GM12878 (cell line): ENCODE measurements around the gene STX16. TPM values are rescaled to one million over a fixed set of nuclear protein-coding genes. Genes with fewer than 3 reads are reported as not detected.

Source experiments
- ATAC-seq: fragments of 200-7000 bp; cut with Tn5 transposase; 3 replicates; pipeline ENCODE4 v1.9.1; 2020; ENCODE audit warnings: mild to moderate bottlenecking, moderate library complexity
- BruUV-seq: library from RNA; stranded (reverse); fragments of 400-500 nt; replicated peaks from 2 replicates; lab custom pipeline; 2021; lab: Mats Ljungman, UMichigan
- CTCF ChIA-PET: fragments of 300-600 bp; sonication (Branson Sonifier 250); formaldehyde crosslinking; extraction: SDS; loops from one replicate; lab custom pipeline; 2021; ENCODE audit warnings: inconsistent platforms; lab: Yijun Ruan, JAX
- POLR2A ChIA-PET: fragments of 350-600 bp; formaldehyde crosslinking; extraction: SDS; loops from one replicate; lab custom pipeline; 2021; ENCODE audit warnings: inconsistent platforms; lab: Charles Lee
- RAD21 ChIA-PET: fragments of 300-600 bp; sonication (Branson Sonifier 250); formaldehyde crosslinking; loops from one replicate; lab custom pipeline; 2023; ENCODE audit warnings: antibody characterized with exemption; ENCODE audit not compliant: unreplicated experiment; lab: Charles Lee
- SMC1A ChIA-PET: fragments of 300-600 bp; sonication (Branson Sonifier 250); formaldehyde crosslinking; loops from one replicate; lab custom pipeline; 2023; ENCODE audit not compliant: unreplicated experiment, uncharacterized antibody; lab: Charles Lee
- DNase-seq: peaks from one replicate; pipeline ENCODE4 v3.0.0-alpha.2; 2011; ENCODE audit warnings: low read depth, low spot score
- FAIRE-seq: peaks from 3 replicates; lab custom pipeline; 2011; peaks lifted over from hg19 to GRCh38; lab: Jason Lieb, UNC
- H2AFZ ChIP-seq: 2 replicates; pipeline ENCODE4 v1.6.0; 2011; ENCODE audit warnings: low read depth, low read length, control low read depth; ENCODE audit not compliant: control insufficient read depth
- H3K27ac ChIP-seq: 2 replicates; pipeline ENCODE4 v1.5.1; 2011; ENCODE audit warnings: control low read depth; ENCODE audit not compliant: control insufficient read depth, insufficient read depth
- H3K27me3 ChIP-seq, 2 experiments: replicated peaks in 1 of 2; 2 replicates each; pipeline versions ENCODE4 v1.6.0 to v1.6.1; 2011; ENCODE audit warnings: low read length in 1 of 2; ENCODE audit not compliant: control insufficient read depth in 2 of 2, insufficient read depth in 2 of 2
- H3K36me3 ChIP-seq, 2 experiments: 2 replicates each; pipeline ENCODE4 v1.5.1; 2011; ENCODE audit warnings: low read length in 1 of 2; ENCODE audit not compliant: control insufficient read depth in 2 of 2, insufficient read depth in 2 of 2
- H3K4me1 ChIP-seq: 2 replicates; pipeline ENCODE4 v1.6.1; 2011; ENCODE audit warnings: mild to moderate bottlenecking, low read length, moderate library complexity, mixed read lengths; ENCODE audit not compliant: control insufficient read depth, insufficient read depth
- H3K4me2 ChIP-seq: 2 replicates; pipeline ENCODE4 v1.6.0; 2011; ENCODE audit warnings: control low read depth; ENCODE audit not compliant: control insufficient read depth, insufficient read depth
- H3K4me3 ChIP-seq: fragments of 200-600 bp; sonication (generic); 2 replicates; pipeline ENCODE4 v1.5.1; 2016
- H3K79me2 ChIP-seq: 2 replicates; pipeline ENCODE4 v1.6.0; 2011; ENCODE audit warnings: low read length; ENCODE audit not compliant: control insufficient read depth, insufficient read depth
- H3K9ac ChIP-seq: 2 replicates; pipeline ENCODE4 v1.8.0; 2011; ENCODE audit warnings: low read length, control low read depth, mixed read lengths; ENCODE audit not compliant: control insufficient read depth, insufficient read depth
- H3K9me3 ChIP-seq: replicated peaks from 3 replicates; pipeline ENCODE4 v1.5.1; 2011; ENCODE audit warnings: mild to moderate bottlenecking, low read length; ENCODE audit not compliant: control insufficient read depth, insufficient read depth
- H4K20me1 ChIP-seq: 2 replicates; pipeline ENCODE4 v1.6.0; 2011; ENCODE audit not compliant: control insufficient read depth, insufficient read depth
- CBX3 ChIP-seq: fragments of 200-600 bp; sonication (generic); IDR thresholded peaks from 2 replicates; pipeline ENCODE4 v1.6.1; 2016; ENCODE audit warnings: low read depth, borderline replicate concordance
- CHD2 ChIP-seq: IDR thresholded peaks from 2 replicates; pipeline ENCODE4 v1.6.1; 2011; ENCODE audit warnings: low read depth, low read length, improper control_type of control experiment, borderline replicate concordance
- HCFC1 ChIP-seq: fragments of 150-350 bp; IDR thresholded peaks from 2 replicates; pipeline ENCODE4 v1.6.1; 2014; ENCODE audit warnings: low read length
- MTA2 ChIP-seq: fragments of 450-650 bp; IDR thresholded peaks from 2 replicates; pipeline ENCODE4 v1.6.1; 2016; ENCODE audit warnings: low read depth, mild to moderate bottlenecking, moderate library complexity
- PML ChIP-seq: IDR thresholded peaks from 2 replicates; pipeline ENCODE4 v1.6.1; 2012; ENCODE audit warnings: low read length, inconsistent platforms
- RELA ChIP-seq: fragments of 450-650 bp; IDR thresholded peaks from 2 replicates; pipeline ENCODE4 v1.8.0; 2014; ENCODE audit warnings: borderline replicate concordance; ENCODE audit not compliant: partially characterized antibody
- TBL1XR1 ChIP-seq: IDR thresholded peaks from 2 replicates; pipeline ENCODE4 v1.6.1; 2012; ENCODE audit warnings: low read depth, low read length, improper control_type of control experiment
- ZBED1 ChIP-seq: IDR thresholded peaks from 2 replicates; pipeline ENCODE4 v1.6.1; 2016; ENCODE audit warnings: borderline replicate concordance
- ZNF207 ChIP-seq: fragments of 450-650 bp; IDR thresholded peaks from 2 replicates; pipeline ENCODE4 v1.6.1; 2014; ENCODE audit warnings: antibody characterized with exemption, mild to moderate bottlenecking, borderline replicate concordance
- WGBS: methylation state at CpG from one replicate; pipeline ENCODE4 v1.1.6; 2016; ENCODE audit warnings: low lambda C conversion rate; ENCODE audit not compliant: insufficient replicate concordance, insufficient coverage; ENCODE audit errors: missing lambda C conversion rate; 5-methylcytosine and 5-hydroxymethylcytosine counted together
- in situ Hi-C: fragments of 300-500 bp; cut with MboI; formaldehyde crosslinking; loops from 9 replicates; pipeline ENCODE4 v1.14.3; 2018; ENCODE audit warnings: mixed read lengths
- intact Hi-C: fragments of 100-400 bp; cut with micrococcal nuclease; formaldehyde crosslinking; loops from one replicate; pipeline ENCODE4 v1.14.2; 2022; ENCODE audit not compliant: unreplicated experiment
- polyA plus RNA-seq, 11 experiments: library from polyadenylated mRNA; depleted of rRNA in 4 of 11; unstranded in 6 of 11; stranded (reverse) in 5 of 11; fragments of >200 nt; fragmentation: Nextera tagmentation in 4 of 11; fragmentation: Illumina TruSeq in 1 of 11; extraction: Ambion mirVana in 4 of 11; extraction: Trizol in 1 of 11; gene quantifications; 1 replicate in 1 of 11; 2 replicates in 10 of 11; pipeline versions ENCODE4 v1.2.1 to v1.2.3, GENCODE V29; 2011 to 2016; ENCODE audit warnings: inconsistent platforms in 2 of 11, missing spikeins in 2 of 11, low read depth in 1 of 11
- total RNA-seq, 4 experiments: library from RNA; depleted of rRNA in 3 of 4; stranded (reverse); fragments of >200 nt in 3 of 4; fragmentation: Illumina TruSeq in 1 of 4; extraction: Trizol in 1 of 4; gene quantifications; 2 replicates each; pipeline versions ENCODE4 v1.2.1 to v1.2.3, GENCODE V29; 2013 to 2021
- TF ChIP-seq, protein P1 (sequence below): fragments of 450-650 bp; IDR thresholded peaks from 2 replicates; pipeline ENCODE4 v1.6.1; 2017; ENCODE audit warnings: borderline replicate concordance
- TF ChIP-seq, protein P2 (sequence below): fragments of 150-350 bp; IDR thresholded peaks from 2 replicates; pipeline ENCODE4 v1.6.1; 2016; ENCODE audit warnings: low read depth, low read length

The STX16 gene
- total and polyA plus RNA-seq, 10 of the 15 experiments (the other 5 are each of a cell fraction or from before 2014, with no cell fraction given), result 6.3 to 68.4 (median 35.8) TPM

DNA sequence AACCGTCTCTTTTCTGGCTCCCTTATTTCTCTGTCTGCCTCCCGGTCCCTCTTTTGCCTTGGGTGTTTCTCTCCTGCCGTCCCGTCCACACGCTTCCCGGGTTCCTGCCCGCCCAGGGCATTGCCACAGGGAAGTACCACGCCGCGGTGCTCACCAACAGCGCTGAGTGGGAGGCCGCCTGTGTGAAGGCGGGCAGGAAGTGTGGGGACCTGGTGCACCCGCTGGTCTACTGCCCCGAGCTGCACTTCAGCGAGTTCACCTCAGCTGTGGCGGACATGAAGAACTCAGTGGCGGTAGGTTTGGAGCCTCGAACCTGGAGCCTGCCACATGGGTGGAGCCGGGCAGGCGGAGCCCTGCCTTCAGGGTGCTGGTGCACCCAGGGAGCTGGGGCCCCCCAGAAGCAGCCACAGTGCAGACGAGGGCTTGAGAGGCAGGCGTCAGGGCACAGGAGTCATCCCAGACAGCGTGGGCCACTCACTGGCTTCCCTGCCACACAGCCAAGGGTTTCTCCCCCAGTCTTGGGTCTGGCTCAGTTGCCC is 62.8 kb downstream of the STX16 start:
- DNase-seq (no peak), ATAC-seq (no peak), FAIRE-seq (no peak)
- ChIA-PET CTCF (no interaction called here), SMC1A (no interaction called here), POLR2A (no interaction called here), RAD21 (no interaction called here)
- WGBS, result 84% methylated on average over 23 of the region's 24 CpGs
- Histone ChIP-seq H3K4me1 (no peaks in the 10 kb centered on the region), H3K36me3 (no peaks in the 10 kb centered on the region), H3K79me2 (no peaks in the 10 kb centered on the region), H2AFZ (no peak overlapping the region), H3K27ac (no peak overlapping the region), H4K20me1 (no peaks in the 10 kb centered on the region), H3K4me3 (no peak overlapping the region), H3K9ac (no peak overlapping the region), H3K9me3 (no peaks in the 10 kb centered on the region), H3K4me2 (no peak overlapping the region), H3K27me3 (no peaks in the 10 kb centered on the region)
- in situ Hi-C loops, result no loop called here
- BruUV-seq, result no TSS peak
- intact Hi-C loops, result no loop called here
- TF ChIP-seq CHD2 (no peak), HCFC1 (no peak), MTA2 (no peak), TBL1XR1 (no peak), ZNF207 (no peak), ZBED1 (no peak), CBX3 (no peak), PML (no peak), RELA (no peak)
- TF ChIP-seq, protein P1, sequence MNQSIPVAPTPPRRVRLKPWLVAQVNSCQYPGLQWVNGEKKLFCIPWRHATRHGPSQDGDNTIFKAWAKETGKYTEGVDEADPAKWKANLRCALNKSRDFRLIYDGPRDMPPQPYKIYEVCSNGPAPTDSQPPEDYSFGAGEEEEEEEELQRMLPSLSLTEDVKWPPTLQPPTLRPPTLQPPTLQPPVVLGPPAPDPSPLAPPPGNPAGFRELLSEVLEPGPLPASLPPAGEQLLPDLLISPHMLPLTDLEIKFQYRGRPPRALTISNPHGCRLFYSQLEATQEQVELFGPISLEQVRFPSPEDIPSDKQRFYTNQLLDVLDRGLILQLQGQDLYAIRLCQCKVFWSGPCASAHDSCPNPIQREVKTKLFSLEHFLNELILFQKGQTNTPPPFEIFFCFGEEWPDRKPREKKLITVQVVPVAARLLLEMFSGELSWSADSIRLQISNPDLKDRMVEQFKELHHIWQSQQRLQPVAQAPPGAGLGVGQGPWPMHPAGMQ, result no peak
- TF ChIP-seq, protein P2, sequence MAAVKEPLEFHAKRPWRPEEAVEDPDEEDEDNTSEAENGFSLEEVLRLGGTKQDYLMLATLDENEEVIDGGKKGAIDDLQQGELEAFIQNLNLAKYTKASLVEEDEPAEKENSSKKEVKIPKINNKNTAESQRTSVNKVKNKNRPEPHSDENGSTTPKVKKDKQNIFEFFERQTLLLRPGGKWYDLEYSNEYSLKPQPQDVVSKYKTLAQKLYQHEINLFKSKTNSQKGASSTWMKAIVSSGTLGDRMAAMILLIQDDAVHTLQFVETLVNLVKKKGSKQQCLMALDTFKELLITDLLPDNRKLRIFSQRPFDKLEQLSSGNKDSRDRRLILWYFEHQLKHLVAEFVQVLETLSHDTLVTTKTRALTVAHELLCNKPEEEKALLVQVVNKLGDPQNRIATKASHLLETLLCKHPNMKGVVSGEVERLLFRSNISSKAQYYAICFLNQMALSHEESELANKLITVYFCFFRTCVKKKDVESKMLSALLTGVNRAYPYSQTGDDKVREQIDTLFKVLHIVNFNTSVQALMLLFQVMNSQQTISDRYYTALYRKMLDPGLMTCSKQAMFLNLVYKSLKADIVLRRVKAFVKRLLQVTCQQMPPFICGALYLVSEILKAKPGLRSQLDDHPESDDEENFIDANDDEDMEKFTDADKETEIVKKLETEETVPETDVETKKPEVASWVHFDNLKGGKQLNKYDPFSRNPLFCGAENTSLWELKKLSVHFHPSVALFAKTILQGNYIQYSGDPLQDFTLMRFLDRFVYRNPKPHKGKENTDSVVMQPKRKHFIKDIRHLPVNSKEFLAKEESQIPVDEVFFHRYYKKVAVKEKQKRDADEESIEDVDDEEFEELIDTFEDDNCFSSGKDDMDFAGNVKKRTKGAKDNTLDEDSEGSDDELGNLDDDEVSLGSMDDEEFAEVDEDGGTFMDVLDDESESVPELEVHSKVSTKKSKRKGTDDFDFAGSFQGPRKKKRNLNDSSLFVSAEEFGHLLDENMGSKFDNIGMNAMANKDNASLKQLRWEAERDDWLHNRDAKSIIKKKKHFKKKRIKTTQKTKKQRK, result no peak
